Measurements from ENCODE around the gene PIRT. TPM values are rescaled to one million over a fixed set of nuclear protein-coding genes. Genes with fewer than 3 reads are reported as not detected.

The PIRT gene
- total and polyA plus RNA-seq, 2 of the 8 experiments (the other 6 are each of a cell fraction or from before 2014, with no cell fraction given) = 0.03 TPM; not detected in 1

GRCh38 chr17:10775740-10776356 is 62.0 kb downstream of the PIRT start:
- WGBS, 2 experiments (ENCODE audit: extremely low coverage in 1 of 2, insufficient coverage in 1 of 2, insufficient read length in 1 of 2, insufficient replicate concordance in 2 of 2, low coverage in 1 of 2, low lambda C conversion rate in 2 of 2, missing lambda C conversion rate in 1 of 2) = 97% methylated on average over 5 of the region's 5 CpGs; no CpG with 5 or more reads in 1 of the 2 experiments
- TF ChIP-seq EP300 (IDR thresholded peaks at IDR 0.05; ENCODE audit: borderline replicate concordance in 1 of 2, low read depth in 2 of 2, low read length in 2 of 2) (no peak), KDM4A (IDR thresholded peaks at IDR 0.05; ENCODE audit: low read depth, low read length, severe bottlenecking) (no peak), KDM5A (IDR thresholded peaks at IDR 0.05; ENCODE audit: low read length) (no peak), ZNF274 (IDR thresholded peaks at IDR 0.05; ENCODE audit: borderline replicate concordance, extremely low read depth, low read length) (no peak), JUN (IDR thresholded peaks at IDR 0.05; ENCODE audit: low read depth, low read length) (no peak), E2F6 (IDR thresholded peaks at IDR 0.05) (no peak), RAD21 (IDR thresholded peaks at IDR 0.05 in 1 of 2, conservative IDR thresholded peaks at IDR 0.05 in 1 of 2; ENCODE audit: low read depth in 2 of 2, low read length in 2 of 2) (no peak), HDAC2 (IDR thresholded peaks at IDR 0.05; ENCODE audit: borderline replicate concordance in 1 of 2, low read depth in 2 of 2, low read length in 2 of 2) (no peak), POU5F1 (IDR thresholded peaks at IDR 0.05; ENCODE audit: low read depth, low read length) (no peak), RXRA (IDR thresholded peaks at IDR 0.05; ENCODE audit: insufficient read depth, low read depth, low read length) (no peak)

More at GRCh38 chr17:10775740-10776356, 62.0 kb downstream of the PIRT start:
- H2BK12ac ChIP-seq (ENCODE audit: low read depth, low read length) = no peak overlapping the region
- H3K36me3 ChIP-seq (ENCODE audit: control insufficient read depth in 2 of 4, insufficient read depth in 4 of 4, low read length in 3 of 4) = no peaks in the 10 kb centered on the region; a peak in 2 of 8 replicates
- no peak overlapping the region for H2BK20ac ChIP-seq (ENCODE audit: low read length)
- H3K4me3 ChIP-seq (ENCODE audit: extremely low read depth in 1 of 4, insufficient read depth in 2 of 4, low read depth in 3 of 4, low read length in 4 of 4) = no peak overlapping the region
- H2BK120ac ChIP-seq (replicated peaks; ENCODE audit: low read depth, low read length) = no peak overlapping the region
- H3K14ac ChIP-seq (ENCODE audit: insufficient read length) = no peak overlapping the region
- no peaks in the 10 kb centered on the region for H3K79me1 ChIP-seq (ENCODE audit: low read depth, low read length)
- no peaks in the 10 kb centered on the region for H4K20me1 ChIP-seq (replicated peaks in 1 of 2; ENCODE audit: control insufficient read depth in 1 of 2, insufficient read depth in 2 of 2, low read length in 2 of 2)
- no peaks in the 10 kb centered on the region for H3K79me2 ChIP-seq (ENCODE audit: control insufficient read depth in 1 of 2, insufficient read depth in 2 of 2, low read length in 2 of 2)
- H3K9ac ChIP-seq (replicated peaks in 1 of 4; ENCODE audit: extremely low read depth in 1 of 4, low read depth in 3 of 4, low read length in 3 of 4) = no peak overlapping the region
- no peak overlapping the region for H3K56ac ChIP-seq (replicated peaks; ENCODE audit: insufficient read length, low read depth, low read length)
- no peak overlapping the region for H3K18ac ChIP-seq (ENCODE audit: extremely low read depth, low read length)
- H3K27ac ChIP-seq (ENCODE audit: low read depth, low read length) = no peak overlapping the region
- H2AK5ac ChIP-seq (ENCODE audit: low read depth, low read length) = no peak overlapping the region
- H2BK5ac ChIP-seq (ENCODE audit: low read depth, low read length) = no peak overlapping the region
- no peaks in the 10 kb centered on the region for H3K9me3 ChIP-seq (ENCODE audit: insufficient read depth in 2 of 2, low read depth in 1 of 2, low read length in 1 of 2)
- DNase-seq (ENCODE audit: low read depth in 1 of 2, low spot score in 2 of 2) (no peak), FAIRE-seq (no peak)
- H4K91ac ChIP-seq (replicated peaks; ENCODE audit: insufficient read length, low read length) = no peak overlapping the region
- H3K23ac ChIP-seq (ENCODE audit: insufficient read length) = no peak overlapping the region
- no peak overlapping the region for H3K4ac ChIP-seq (replicated peaks; ENCODE audit: insufficient read length, low read depth, low read length)
- H3K4me1 ChIP-seq (replicated peaks in 1 of 4; ENCODE audit: control insufficient read depth in 3 of 4, insufficient read depth in 4 of 4, low read length in 3 of 4) = no peaks in the 10 kb centered on the region; a peak in 1 of 7 replicates
- no peak overlapping the region for H4K5ac ChIP-seq (ENCODE audit: insufficient read length, low read depth, low read length)
- POLR2A ChIA-PET (ENCODE audit: partially characterized antibody) = no interaction called here
- H3K4me2 ChIP-seq (ENCODE audit: insufficient read depth in 1 of 2, low read depth in 2 of 2, low read length in 2 of 2) = no peak overlapping the region
- no peak overlapping the region for H4K8ac ChIP-seq (ENCODE audit: extremely low read depth, insufficient read depth, low read length)
- no peaks in the 10 kb centered on the region; the same call in 1 of the 2 replicates for H3K23me2 ChIP-seq (ENCODE audit: low read depth, low read length)
- no peak overlapping the region for H2AFZ ChIP-seq (ENCODE audit: low read length)
- CTCF ChIA-PET (ENCODE audit: partially characterized antibody) = interaction anchor here (6.1 kb wide), 1 partner anchor 68 kb away, joined by 57 read pairs; no protein-coding TSS in a partner anchor
- no peak overlapping the region for H2BK15ac ChIP-seq (ENCODE audit: low read length)
- no peaks in the 10 kb centered on the region for H3K27me3 ChIP-seq (replicated peaks in 1 of 4; ENCODE audit: control insufficient read depth in 3 of 4, extremely low read depth in 1 of 4, insufficient read depth in 3 of 4, low read length in 3 of 4)

Data from H1 (cell line).